Skeletal muscle tissue (tissue), 4 donors: ENCODE results near the gene KIF7. TPM values are rescaled to one million over a fixed set of nuclear protein-coding genes. Genes with fewer than 3 reads are reported as not detected.
"Not testable (repeated sequence)": the region's sequence is repeated elsewhere in the genome, so short reads cannot be mapped to it uniquely, and the experiment has no call there.

Source experiments
- H3K27ac ChIP-seq: one replicate; pipeline ENCODE4 v1.7.0; 2013; ENCODE audit warnings: mild to moderate bottlenecking, low read depth, low read length, inconsistent platforms
- H3K27me3 ChIP-seq, 3 donors: one replicate each; pipeline ENCODE4 v1.7.0; 2013; ENCODE audit warnings: low read length in 3 of 3; ENCODE audit not compliant: control insufficient read depth in 3 of 3, insufficient read depth in 3 of 3
- H3K36me3 ChIP-seq, 3 donors: one replicate each; pipeline ENCODE4 v1.7.0; 2013; ENCODE audit warnings: low read length in 3 of 3; ENCODE audit not compliant: control insufficient read depth in 3 of 3, insufficient read depth in 3 of 3
- H3K4me1 ChIP-seq, 3 donors: one replicate each; pipeline ENCODE4 v1.7.0; 2013; ENCODE audit warnings: low read length in 3 of 3, mild to moderate bottlenecking in 3 of 3; ENCODE audit not compliant: control insufficient read depth in 3 of 3, insufficient read depth in 3 of 3
- H3K4me3 ChIP-seq, 3 donors: one replicate each; pipeline ENCODE4 v1.7.0; 2013; ENCODE audit warnings: low read length in 3 of 3
- H3K9ac ChIP-seq, 3 donors: one replicate each; pipeline ENCODE4 v1.7.0; 2013; ENCODE audit warnings: low read length in 3 of 3, mild to moderate bottlenecking in 3 of 3, moderate library complexity in 2 of 3, low read depth in 1 of 3
- H3K9me3 ChIP-seq, 3 donors: one replicate each; pipeline ENCODE4 v1.7.0; 2013; ENCODE audit warnings: low read length in 3 of 3; ENCODE audit not compliant: control insufficient read depth in 3 of 3
- total RNA-seq: library from RNA; depleted of rRNA; stranded (reverse); fragments of >200 nt; gene quantifications from one replicate; pipeline ENCODE4 v1.2.3, GENCODE V29; 2014
- donor health status: Osteomylitis.

The KIF7 gene
- total RNA-seq, 1 donor from 2014 or later: 4.7 TPM

DNA sequence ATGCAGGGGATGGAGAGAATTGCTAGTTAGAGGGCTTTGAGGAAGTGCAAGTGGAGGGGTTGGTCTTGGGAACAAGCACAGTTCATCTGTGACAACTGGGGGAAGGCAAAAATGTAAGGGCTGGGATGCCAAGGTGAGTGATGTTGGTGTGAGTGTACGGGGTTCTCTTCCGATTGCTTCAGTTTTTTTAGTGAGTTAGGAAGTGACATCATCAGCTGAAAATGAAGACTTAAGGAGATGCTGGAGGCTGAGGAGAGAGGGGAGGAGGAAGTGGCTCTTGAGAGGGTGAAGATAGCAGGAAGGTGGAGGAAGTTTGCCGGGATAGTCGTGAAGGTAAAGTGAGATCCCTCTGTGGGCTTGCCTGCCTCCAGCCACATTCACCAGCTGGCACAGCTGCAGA lies 67.3 kb downstream of the KIF7 start:
- Histone ChIP-seq H3K27me3 (peaks cover 0 to 3% (median 2%) of the 10 kb centered on the region in 3 donors), H3K4me3 (no peak overlapping the region), H3K36me3 (no peaks in the 10 kb centered on the region), H3K4me1 (no peaks in the 10 kb centered on the region), H3K27ac (no peak overlapping the region), H3K9me3 (no peaks in the 10 kb centered on the region), H3K9ac (no peak overlapping the region)

GRCh38 chr15:89586651-89587050 lies 68.6 kb downstream of the KIF7 start:
- H3K36me3 ChIP-seq: no peaks in the 10 kb centered on the region
- no peak overlapping the region for H3K4me3 ChIP-seq
- no peaks in the 10 kb centered on the region for H3K9me3 ChIP-seq
- no peak overlapping the region for H3K9ac ChIP-seq
- H3K27me3 ChIP-seq: peaks cover 0 to 3% (median 2%) of the 10 kb centered on the region in 3 donors
- no peaks in the 10 kb centered on the region for H3K4me1 ChIP-seq
- no peak overlapping the region for H3K27ac ChIP-seq

DNA sequence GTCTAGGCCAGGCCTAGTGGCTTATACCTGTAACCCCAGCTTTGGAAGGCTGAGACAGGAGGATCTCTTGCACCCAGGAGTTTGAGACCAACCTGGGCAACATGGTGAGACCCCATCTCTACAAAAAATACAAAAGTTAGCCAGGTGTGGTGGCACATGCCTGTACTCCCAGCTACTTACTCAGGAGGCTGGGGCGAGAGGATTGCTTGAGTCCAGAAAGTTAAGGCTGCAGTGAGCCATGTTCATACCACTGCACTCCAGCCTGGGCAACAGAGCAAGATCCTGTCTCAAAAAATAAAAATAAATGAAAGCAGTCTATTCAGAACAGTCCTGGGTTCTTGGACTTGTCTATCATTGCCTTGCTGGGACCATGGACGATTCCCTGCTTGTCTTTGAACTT lies 74.5 kb downstream of the KIF7 start:
- H3K27ac ChIP-seq, H3K9me3 ChIP-seq, H3K9ac ChIP-seq, H3K36me3 ChIP-seq, H3K4me3 ChIP-seq, H3K27me3 ChIP-seq, H3K4me1 ChIP-seq: not testable (repeated sequence)

DNA sequence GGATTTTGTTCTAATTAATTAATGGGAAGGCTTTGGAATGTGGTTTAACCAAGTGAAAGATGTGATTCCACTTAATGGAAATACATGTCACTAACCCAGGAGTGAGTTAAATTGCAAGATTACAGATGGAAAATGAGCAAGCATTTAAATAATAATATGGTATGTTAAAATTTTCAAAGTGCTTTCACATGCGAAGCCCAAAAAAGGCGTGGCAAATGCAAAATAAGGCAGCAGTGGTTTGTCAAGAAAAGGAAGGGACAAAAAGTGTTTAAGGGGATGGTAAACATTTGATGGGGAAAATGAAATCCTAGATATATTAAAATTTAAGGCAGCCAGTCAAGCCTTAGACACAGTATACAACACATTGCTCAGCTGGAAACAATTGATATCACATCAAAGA lies 77.1 kb downstream of the KIF7 start:
- Histone ChIP-seq H3K27me3 (peaks cover 0 to 4% (median 2%) of the 10 kb centered on the region in 3 donors), H3K36me3 (no peaks in the 10 kb centered on the region), H3K27ac (no peak overlapping the region), H3K9ac (no peak overlapping the region), H3K4me1 (peaks cover 5 to 11% (median 7%) of the 10 kb centered on the region in 3 donors), H3K9me3 (no peaks in the 10 kb centered on the region), H3K4me3 (no peak overlapping the region)

Other genes starting within 250 kb of the KIF7 start
- not detected for gene RHCG, start 158.9 kb downstream of the KIF7 start, total RNA-seq
- 1.6 TPM for gene TICRR, start 80.0 kb downstream of the KIF7 start, total RNA-seq
- 39.7 TPM for gene PLIN1, start 23.9 kb upstream of the KIF7 start, total RNA-seq
- gene PEX11A, start 35.3 kb upstream of the KIF7 start, total RNA-seq: 8.9 TPM
- not detected for gene WDR93, start 35.3 kb upstream of the KIF7 start, total RNA-seq
- gene MESP1, start 95.8 kb upstream of the KIF7 start, total RNA-seq: 0.52 TPM
- gene MESP2, start 120.9 kb upstream of the KIF7 start, total RNA-seq: not detected
- 7.3 TPM for gene ANPEP, start 159.4 kb upstream of the KIF7 start, total RNA-seq
- gene AP3S2, start 238.5 kb upstream of the KIF7 start, total RNA-seq: 51.7 TPM